ENCODE data around the gene YIPF7.

Gene YIPF7

GRCh38 chr4:44651425-44651824 lies at the start of gene YIPF7:
YIPF7 (minus strand) TSS chr4:44651625; CDS start chr4:44650100, 1,525 bp downstream.
- DNase-seq (ENCODE audit: low read depth): no peak

DNA sequence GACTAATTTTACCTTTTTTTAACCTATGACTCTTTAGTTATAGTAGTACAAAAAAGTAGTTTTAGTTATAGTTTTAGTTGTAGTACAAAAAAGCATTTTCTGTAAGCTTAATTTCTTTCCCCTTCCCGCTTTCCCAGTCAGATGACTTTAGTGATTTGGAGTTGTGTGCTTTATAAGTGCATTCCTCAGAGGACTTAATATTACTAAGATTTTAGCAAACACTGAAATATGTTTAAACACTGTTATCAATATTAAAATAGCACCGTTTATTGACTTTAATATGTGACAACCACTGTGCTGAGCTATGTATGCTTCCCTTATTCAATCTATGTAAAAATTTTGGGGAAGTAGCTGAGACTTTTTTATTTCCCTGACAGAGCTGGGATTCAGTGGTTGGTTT lies 49.6 kb upstream of the YIPF7 start:
- DNase-seq (ENCODE audit: low read depth): no peak

DNA sequence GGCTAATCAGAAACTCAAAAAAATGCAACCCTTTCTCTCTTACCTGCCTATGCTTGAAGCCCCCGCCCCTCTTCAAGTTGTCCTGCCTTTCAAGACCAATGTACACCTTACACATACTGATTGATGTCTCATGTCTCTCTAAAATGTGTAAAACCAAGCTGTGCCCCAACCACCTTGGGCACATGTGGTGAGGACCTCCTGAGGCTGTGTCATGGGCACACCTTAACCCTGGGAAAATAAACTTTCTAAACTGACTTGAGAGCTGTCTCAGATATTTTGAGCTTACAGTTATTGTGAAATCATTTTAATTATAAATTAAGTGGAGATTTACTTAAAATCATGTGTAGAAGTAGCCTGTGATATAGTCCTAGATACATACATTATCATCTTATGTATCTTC lies 49.0 kb upstream of the YIPF7 start:
- DNase-seq (ENCODE audit: low read depth): no peak

DNA sequence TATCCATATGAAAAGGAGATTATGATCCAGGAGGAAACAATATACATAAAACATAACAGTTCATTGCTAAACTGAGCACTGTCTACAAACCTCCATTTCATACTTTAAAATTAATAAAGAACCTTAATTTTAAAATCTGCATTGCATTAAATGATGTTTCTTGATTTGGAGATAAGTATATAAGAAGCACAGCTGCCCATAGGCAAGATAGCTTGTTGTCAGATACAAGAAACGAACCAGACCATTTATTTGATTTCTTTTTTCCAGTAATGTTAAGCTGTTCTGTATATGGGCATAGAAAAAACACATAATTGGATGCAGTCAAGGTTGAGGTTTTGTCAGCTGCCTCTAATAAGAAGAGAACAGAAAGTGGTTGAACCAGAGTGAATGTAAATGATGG lies 33.2 kb upstream of the YIPF7 start:
- no peak for DNase-seq (ENCODE audit: low read depth)

DNA sequence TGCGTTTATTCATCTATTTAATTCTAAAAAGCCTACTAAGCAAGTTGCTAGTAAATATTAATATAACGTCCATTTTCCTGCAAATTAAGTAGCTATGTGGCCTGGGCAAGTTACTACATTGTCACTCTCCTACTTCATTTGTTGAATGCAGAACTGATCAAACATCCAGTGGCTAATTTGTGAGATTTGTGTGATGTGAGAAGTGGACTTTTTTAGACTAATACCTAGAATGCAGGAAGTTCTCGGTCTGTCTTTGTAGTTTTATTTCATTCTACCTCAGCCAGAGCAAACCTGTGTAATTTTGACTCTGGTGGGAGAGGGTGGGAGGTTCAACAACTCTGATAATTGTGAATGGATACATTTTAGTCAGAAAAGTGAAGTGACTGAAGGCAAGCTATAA lies 27.6 kb upstream of the YIPF7 start:
- DNase-seq (ENCODE audit: low read depth): no peak

- peak; percentile 74 for DNase-seq (ENCODE audit: low read depth)
These were observed 26.9 kb upstream of the YIPF7 start, which contains the start of gene GUF1 for GRCh38 chr4:44678094-44679041. GUF1 (plus strand) TSS chr4:44678420; CDS start chr4:44678623, 203 bp downstream.

DNA sequence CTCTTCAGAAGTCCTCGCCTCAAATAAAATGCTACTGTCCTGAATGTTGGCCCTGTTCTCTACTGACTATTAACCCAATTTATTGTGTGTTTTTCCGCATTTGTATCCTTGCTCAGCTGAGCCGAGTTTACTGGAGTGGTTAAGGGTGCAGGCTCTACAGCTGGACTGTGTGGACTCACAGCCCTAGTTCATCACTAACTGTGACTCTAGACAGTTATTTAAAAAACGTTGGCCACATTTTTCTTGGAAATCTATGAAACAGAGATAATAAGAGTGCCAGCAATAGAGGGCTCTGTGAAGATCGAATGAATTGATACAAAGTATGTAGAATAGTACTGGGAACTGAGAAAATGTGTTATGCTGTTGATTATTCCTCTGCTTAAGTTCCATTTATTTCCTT lies 23.9 kb upstream of the YIPF7 start:
- DNase-seq (ENCODE audit: low read depth): no peak

DNA sequence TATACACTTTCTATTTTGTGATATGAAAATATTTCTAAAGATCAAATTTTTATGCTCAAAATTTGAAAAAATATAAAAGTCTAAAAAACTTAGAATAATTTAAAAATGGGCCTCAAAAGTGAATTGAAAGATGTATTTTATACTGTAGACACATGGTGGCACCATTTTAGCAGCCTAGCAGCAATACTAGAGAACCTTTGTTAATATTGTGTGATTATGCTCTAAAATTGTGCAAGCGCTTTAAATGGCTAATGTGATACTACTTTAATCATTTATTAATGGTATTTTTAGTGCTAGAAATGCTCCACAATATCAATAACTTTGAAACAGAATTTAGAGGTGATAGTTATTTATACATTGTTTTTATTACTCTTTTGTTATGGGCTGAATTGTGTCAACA lies 23.0 kb upstream of the YIPF7 start:
- DNase-seq (ENCODE audit: low read depth): no peak

DNA sequence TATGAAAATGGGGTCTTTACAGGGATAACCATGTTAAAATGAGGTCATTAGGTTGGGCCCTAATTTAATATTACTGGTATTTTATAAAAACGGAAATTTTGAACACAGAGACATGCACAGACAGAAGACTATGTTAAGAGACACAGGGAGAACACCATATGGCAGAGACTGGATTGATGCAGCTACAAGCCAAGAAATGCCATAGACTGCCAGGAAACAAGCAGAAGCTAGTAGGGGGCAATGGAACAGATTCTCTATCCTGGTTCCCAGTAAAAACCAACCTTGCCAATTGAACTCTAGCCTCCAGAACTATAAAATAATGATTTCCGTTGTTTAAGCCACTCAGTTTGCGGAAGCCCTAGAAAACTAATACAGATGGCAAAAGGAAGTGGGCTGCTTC lies 20.2 kb upstream of the YIPF7 start:
- DNase-seq (ENCODE audit: low read depth): no peak

DNA sequence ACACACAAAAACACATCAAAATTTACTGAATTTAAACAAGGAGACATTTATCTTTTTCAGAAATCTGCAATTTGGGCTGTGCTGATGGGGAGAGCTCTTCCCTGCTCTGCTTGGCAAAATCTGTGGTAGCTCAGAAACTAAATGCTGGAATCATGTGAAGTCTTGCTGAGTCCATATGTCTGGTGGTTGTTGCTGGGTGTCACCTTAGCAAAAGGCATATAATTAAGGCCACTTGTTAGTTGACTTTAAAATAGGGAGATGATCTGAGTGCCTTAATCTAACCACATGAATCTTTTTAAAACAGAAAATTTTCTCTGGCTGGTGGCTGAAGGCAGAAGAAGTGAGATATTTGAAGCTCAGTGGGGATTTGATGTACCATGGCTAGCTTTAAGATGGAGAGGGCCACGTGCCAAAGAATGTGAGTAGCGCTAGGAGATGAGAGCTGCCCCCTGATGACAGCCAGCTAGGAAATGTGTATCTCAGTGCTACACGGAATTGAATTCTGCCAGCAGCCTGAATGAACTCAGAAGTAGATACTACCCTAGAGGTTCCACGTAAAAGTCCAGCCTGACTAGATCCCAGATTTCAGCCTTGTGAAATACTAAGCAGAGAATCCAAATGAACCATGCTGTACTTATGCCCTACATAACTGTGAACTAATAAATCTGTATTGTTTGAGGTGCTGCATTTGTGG lies 19.2 kb upstream of the YIPF7 start:
- DNase-seq (ENCODE audit: low read depth): no peak

- DNase-seq (ENCODE audit: low read depth): no peak
These were observed 17.1 kb upstream of the YIPF7 start for GRCh38 chr4:44668526-44668925.

DNA sequence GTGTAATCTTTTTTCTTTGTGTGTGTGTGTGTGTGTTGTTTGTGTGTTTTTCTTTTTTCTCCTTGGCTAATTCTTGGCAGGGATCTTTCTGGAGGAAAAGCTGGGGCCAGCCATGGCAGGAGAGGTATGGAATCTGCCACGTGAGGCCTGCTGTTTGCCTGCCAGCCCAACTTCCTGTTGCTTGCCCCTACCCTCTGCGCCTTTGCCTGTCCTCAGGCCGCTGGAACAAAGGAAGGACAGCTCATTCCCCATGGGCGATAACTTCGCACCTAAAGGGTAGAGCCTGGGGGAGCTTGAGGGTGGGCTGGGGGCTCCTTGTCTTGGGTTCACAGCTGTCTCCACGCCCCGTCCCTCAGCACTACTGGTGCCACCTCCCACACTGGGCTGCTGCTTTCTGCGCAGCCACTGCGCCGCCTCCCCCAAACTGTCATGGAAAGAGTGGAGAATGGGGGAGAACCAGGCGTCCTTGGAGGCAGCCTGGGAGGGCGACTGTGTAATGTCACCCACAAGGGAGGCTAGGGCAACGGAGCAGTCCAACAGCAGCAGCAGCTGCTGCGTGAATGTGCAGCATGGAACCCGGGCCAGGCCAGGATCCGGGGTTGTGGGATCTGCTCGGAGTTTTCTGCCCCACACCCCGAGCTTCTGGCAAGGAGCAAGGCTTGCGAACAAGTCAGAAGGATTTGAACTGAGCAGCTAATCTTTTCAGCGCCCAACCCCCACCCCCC lies 12.3 kb upstream of the YIPF7 start:
- no peak for DNase-seq (ENCODE audit: low read depth)

DNA sequence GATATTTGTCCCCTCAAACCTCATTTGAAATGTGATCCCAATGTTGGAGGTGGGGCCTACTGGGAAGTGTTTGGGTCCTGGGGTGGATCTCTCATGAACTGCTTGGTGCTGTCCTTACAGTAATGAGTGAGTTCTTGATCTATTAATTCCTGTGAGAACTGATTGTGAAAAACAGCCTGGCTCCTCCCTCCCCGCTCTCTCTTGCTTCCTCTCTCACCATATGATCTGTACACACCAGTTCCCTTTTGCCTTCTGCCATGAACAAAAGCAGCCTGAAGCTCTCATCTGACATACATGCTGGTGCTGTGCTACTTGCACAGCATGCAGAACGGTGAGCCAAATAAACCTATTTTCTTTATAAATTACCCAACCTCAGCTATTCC lies 11.2 kb upstream of the YIPF7 start:
- no peak for DNase-seq (ENCODE audit: low read depth)

- DNase-seq (ENCODE audit: low read depth): no peak
These were observed 10.7 kb upstream of the YIPF7 start for GRCh38 chr4:44661940-44662622.

DNA sequence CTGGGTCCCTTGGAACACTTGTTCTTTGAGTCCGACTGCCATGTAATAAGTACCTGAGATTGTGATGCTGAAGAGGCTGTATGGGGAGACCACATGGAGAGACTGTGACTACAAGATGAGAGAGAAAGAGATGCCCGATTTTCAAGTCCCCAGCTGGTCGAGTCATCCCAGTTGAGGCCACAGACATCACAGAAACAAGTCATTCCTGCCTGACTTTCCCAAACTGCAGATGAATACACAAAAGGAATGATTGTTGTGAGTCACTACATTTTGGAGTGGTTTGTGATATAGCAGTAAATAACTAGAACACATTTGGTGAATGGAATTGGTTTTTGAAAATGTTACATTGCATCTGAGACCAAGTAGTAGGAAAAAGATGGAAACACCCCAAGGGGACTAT lies 9.0 kb upstream of the YIPF7 start:
- DNase-seq (ENCODE audit: low read depth): no peak

DNA sequence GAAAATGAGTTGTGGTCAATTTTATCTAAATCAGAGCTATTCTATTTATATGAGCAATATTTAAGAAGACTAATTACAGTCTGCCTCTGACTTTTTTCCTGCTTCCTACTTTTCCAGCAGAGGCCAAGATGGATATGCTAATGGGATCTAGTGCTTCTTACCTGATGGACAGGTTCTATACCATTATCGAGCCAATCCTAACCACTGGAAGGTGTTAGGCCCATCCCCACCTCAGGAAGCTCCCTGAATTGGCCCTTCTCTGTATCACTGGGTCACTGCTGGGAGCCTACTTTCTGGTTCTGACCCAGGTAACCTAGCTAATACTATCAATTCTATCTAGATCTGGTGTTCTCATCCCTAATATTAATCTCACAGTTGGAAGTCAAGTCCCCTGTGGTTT lies 577 bp upstream of the YIPF7 start:
- no peak for DNase-seq (ENCODE audit: low read depth)

DNA sequence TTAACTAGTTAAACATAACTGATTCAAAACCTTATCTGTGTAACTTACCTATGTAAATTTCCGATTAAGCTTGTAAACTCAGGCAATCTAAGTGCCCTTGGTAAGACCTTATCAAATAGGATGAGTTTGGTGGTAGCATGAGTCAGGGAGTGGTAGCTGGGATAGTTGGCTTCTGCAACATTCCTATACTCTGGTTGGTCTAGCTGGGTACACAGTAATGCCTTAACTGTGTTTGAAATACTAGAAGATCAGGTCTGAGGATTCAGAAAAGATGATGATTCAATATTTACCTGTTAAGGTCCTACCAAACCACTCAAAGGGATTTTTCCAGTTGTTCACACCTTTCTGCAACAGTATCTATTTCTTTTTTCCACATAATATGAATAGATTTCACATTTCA lies 5.3 kb downstream of the YIPF7 start:
- no peak for DNase-seq (ENCODE audit: low read depth)

GRCh38 chr4:44638091-44638490 lies 13.3 kb downstream of the YIPF7 start:
- no peak for DNase-seq (ENCODE audit: low read depth)

- no peak for DNase-seq (ENCODE audit: low read depth)
These were observed 18.7 kb downstream of the YIPF7 start for GRCh38 chr4:44632733-44633132.

- DNase-seq (ENCODE audit: low read depth): no peak
These were observed 19.3 kb downstream of the YIPF7 start for GRCh38 chr4:44632089-44632488.

- peak; percentile 1 for DNase-seq (ENCODE audit: low read depth)
These were observed 22.1 kb downstream of the YIPF7 start for GRCh38 chr4:44629280-44629866.

GRCh38 chr4:44623676-44624075 lies 27.7 kb downstream of the YIPF7 start:
- no peak for DNase-seq (ENCODE audit: low read depth)

Measured in HS-27A (cell line).